ENCODE results near the gene MARK3.

DNA sequence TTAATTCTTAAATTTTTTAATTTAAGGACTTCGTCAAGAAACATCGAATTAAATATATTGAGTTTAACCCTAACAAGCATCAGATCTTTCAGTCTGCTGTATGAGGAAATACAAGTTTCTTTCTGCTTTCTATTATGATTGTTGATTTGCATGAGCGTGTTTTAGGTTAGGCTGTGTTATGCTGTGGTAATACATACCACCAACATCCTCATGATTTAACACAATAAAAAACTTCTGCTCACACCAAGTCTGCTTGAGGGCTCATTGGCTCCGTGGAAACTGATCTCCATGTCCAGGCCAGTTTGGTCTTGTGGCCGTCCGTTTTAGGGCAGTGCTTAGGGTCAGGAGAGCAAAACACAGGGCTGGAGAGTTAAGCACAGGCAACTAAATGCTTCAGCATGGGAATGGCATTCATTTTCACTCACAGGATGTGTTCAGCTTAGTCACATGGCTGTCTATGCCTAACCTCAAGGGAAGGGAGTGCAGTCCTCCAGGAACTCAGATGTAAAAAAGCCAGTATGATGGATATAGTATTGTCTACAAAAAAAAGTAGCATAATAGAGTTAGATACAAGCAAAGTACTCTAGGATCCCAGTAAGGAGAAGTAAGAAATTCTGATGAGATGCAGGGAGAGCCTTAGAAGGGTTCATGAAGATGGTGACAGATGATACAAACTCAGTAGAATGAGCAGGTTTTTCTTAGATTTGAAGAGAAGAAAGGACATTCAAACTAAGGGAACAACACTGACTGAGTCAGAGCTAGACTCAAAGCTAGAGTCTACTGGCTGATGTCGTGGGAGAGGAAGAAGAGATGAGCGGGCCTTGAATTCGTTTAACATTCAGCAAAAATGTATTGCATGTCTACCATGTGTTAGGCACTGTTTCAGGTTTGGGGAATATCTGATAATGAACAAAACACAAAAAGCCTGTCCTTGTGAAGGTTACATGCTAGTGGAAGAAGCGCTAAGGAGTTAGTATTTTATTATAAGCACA lies 16.3 kb downstream of the MARK3 start:
- TF ChIP-seq CTCF (IDR thresholded peaks at IDR 0.05): no peak
- no peak for TF ChIP-seq EP300 (IDR thresholded peaks at IDR 0.05; ENCODE audit: low read depth)
- TF ChIP-seq POLR2A (IDR thresholded peaks at IDR 0.05): no peak
- TF ChIP-seq POLR2AphosphoS5 (IDR thresholded peaks at IDR 0.05): no peak
